Neural cell (in vitro differentiated cells): Measurements from ENCODE around the gene RBM33. TPM values are rescaled to one million over a fixed set of nuclear protein-coding genes. Genes with fewer than 3 reads are reported as not detected.

ENCODE experiments used
- H2AFZ ChIP-seq: fragments of 200-600, 300-800 bp; sonication (generic), shearing (Covaris generic); 2 replicates; pipeline ENCODE4 v1.6.0; 2014; ENCODE audit warnings: low read depth, mild to moderate bottlenecking, antibody characterized with exemption, low read length, moderate library complexity
- H3F3A ChIP-seq: fragments of 200-600 bp; shearing (Covaris generic); 2 replicates; pipeline ENCODE4 v1.6.1; 2016; ENCODE audit warnings: mild to moderate bottlenecking, moderate library complexity, mixed read lengths, antibody characterized with exemption, low read length; ENCODE audit not compliant: insufficient read depth, poor library complexity, severe bottlenecking
- H3K27ac ChIP-seq: fragments of 200-600, 300-800 bp; sonication (generic), shearing (Covaris generic); 2 replicates; pipeline ENCODE4 v1.5.1; 2014; ENCODE audit warnings: mild to moderate bottlenecking, low read length, moderate library complexity
- H3K27me3 ChIP-seq: fragments of 300-800, 200-600 bp; sonication (generic), shearing (Covaris generic); 2 replicates; pipeline ENCODE4 v1.6.0; 2014; ENCODE audit warnings: mild to moderate bottlenecking, low read depth, low read length, moderate library complexity; ENCODE audit not compliant: insufficient read depth
- H3K36me3 ChIP-seq: fragments of 300-800, 200-600 bp; sonication (generic), shearing (Covaris generic); 2 replicates; pipeline ENCODE4 v1.5.1; 2014; ENCODE audit warnings: mild to moderate bottlenecking, antibody characterized with exemption, low read length, moderate library complexity; ENCODE audit not compliant: insufficient read depth
- H3K4me2 ChIP-seq: fragments of 300-800, 200-600 bp; sonication (generic), shearing (Covaris generic); 2 replicates; pipeline ENCODE4 v1.6.0; 2014; ENCODE audit warnings: mild to moderate bottlenecking, low read length
- H3K4me3 ChIP-seq: fragments of 300-800, 200-600 bp; sonication (generic), shearing (Covaris generic); 2 replicates; pipeline ENCODE4 v1.5.1; 2014; ENCODE audit warnings: mild to moderate bottlenecking, low read length, moderate library complexity
- H3K79me2 ChIP-seq: fragments of 200-600 bp; shearing (Covaris generic); replicated peaks from 2 replicates; pipeline ENCODE4 v1.6.0; 2014; ENCODE audit warnings: mild to moderate bottlenecking, low read length, moderate library complexity; ENCODE audit not compliant: insufficient read depth
- H3K9ac ChIP-seq: fragments of 300-800, 200-600 bp; sonication (generic), shearing (Covaris generic); 2 replicates; pipeline ENCODE4 v1.6.1; 2016; ENCODE audit warnings: mild to moderate bottlenecking, low read length, mixed read lengths
- H3K9me2 ChIP-seq: fragments of 200-600 bp; shearing (Covaris generic); 2 replicates; pipeline ENCODE4 v1.6.1; 2016; ENCODE audit warnings: mild to moderate bottlenecking, low read length, mixed read lengths; ENCODE audit not compliant: insufficient read depth
- H3K9me3 ChIP-seq: fragments of 200-600, 300-800 bp; sonication (generic), shearing (Covaris generic); 2 replicates; pipeline ENCODE4 v1.6.1; 2016; ENCODE audit warnings: mild to moderate bottlenecking, mixed run types, low read length, moderate library complexity, mixed read lengths
- H4K20me1 ChIP-seq: fragments of 200-600 bp; shearing (Covaris generic); 2 replicates; pipeline ENCODE4 v1.6.1; 2016; ENCODE audit warnings: mild to moderate bottlenecking, mixed run types; ENCODE audit not compliant: insufficient read depth
- EP300 ChIP-seq: fragments of 450-650 bp; conservative IDR thresholded peaks from 2 replicates; pipeline ENCODE4 v1.6.1; 2014; ENCODE audit warnings: antibody characterized with exemption, mild to moderate bottlenecking, moderate library complexity; ENCODE audit not compliant: poor library complexity, severe bottlenecking
- EZH2 ChIP-seq: fragments of 200-600, 300-800 bp; shearing (Covaris generic), sonication (generic); IDR thresholded peaks from 2 replicates; pipeline ENCODE4 v1.6.1; 2014; ENCODE audit warnings: antibody characterized with exemption, low read length, borderline replicate concordance, mild to moderate bottlenecking; ENCODE audit not compliant: insufficient read depth, poor library complexity, severe bottlenecking
- MXI1 ChIP-seq: fragments of 450-650 bp; conservative IDR thresholded peaks from 2 replicates; pipeline ENCODE4 v1.6.1; 2014; ENCODE audit warnings: antibody characterized with exemption, mild to moderate bottlenecking; ENCODE audit not compliant: poor library complexity, severe bottlenecking
- POLR2AphosphoS5 ChIP-seq: IDR thresholded peaks from 2 replicates; pipeline ENCODE4 v1.6.1; 2012
- RAD21 ChIP-seq: fragments of 450-650 bp; conservative IDR thresholded peaks from 2 replicates; pipeline ENCODE4 v1.6.1; 2014; ENCODE audit warnings: antibody characterized with exemption, mild to moderate bottlenecking, moderate library complexity
- REST ChIP-seq: IDR thresholded peaks from 2 replicates; pipeline ENCODE4 v1.6.1; 2012; ENCODE audit warnings: borderline replicate concordance
- SMC3 ChIP-seq: fragments of 450-650 bp; conservative IDR thresholded peaks from 2 replicates; pipeline ENCODE4 v1.6.1; 2014; ENCODE audit warnings: antibody characterized with exemption, mild to moderate bottlenecking, moderate library complexity; ENCODE audit not compliant: poor library complexity
- TAF1 ChIP-seq: IDR thresholded peaks from 2 replicates; pipeline ENCODE4 v1.6.1; 2012; ENCODE audit warnings: low read depth
- polyA plus RNA-seq: library from polyadenylated mRNA; depleted of rRNA; stranded (reverse); fragments of >200 nt; gene quantifications from 2 replicates; pipeline ENCODE4 v1.2.3, GENCODE V29; 2014
- TF ChIP-seq, protein P1 (sequence below): fragments of 450-650 bp; IDR thresholded peaks from 2 replicates; pipeline ENCODE4 v1.5.1; 2014; ENCODE audit warnings: antibody characterized with exemption, mild to moderate bottlenecking, moderate library complexity; ENCODE audit not compliant: poor library complexity, severe bottlenecking

Gene RBM33
- polyA plus RNA-seq, 1 donor from 2014 or later: 53.2 TPM

DNA sequence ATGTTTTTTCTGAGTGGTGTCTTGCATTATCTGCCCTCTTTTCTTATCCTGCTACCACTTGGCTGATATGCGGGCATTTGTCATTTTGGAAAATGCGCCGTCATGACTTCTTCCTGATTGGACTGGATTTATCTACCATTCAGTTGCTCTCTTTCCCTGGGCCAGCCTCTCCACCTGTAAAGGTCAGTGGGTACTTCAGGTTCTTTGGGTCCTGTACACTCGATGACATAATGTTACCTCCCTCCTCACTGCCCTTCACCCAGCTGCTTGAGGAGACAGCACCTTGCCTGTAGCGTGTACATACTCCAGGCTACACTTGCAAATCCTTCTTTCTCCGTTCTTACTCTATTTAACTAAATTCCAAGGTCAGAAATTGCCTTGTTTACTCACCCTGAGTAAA lies 83.7 kb downstream of the RBM33 start:
- Histone ChIP-seq H3K9me3 (no peaks in the 10 kb centered on the region), H3K4me3 (no peak overlapping the region), H4K20me1 (no peaks in the 10 kb centered on the region), H3K27ac (no peak overlapping the region), H3K4me2 (no peak overlapping the region), H3K79me2 (peaks cover 26% of the 10 kb centered on the region), H3K9me2 (no peaks in the 10 kb centered on the region), H3K27me3 (no peaks in the 10 kb centered on the region), H3F3A (no peaks in the 10 kb centered on the region), H3K9ac (no peak overlapping the region), H3K36me3 (no peaks in the 10 kb centered on the region), H2AFZ (no peak overlapping the region)
- no peak for TF ChIP-seq TAF1
- TF ChIP-seq RAD21: no peak
- no peak for TF ChIP-seq POLR2AphosphoS5
- TF ChIP-seq EZH2: no peak
- TF ChIP-seq EP300: no peak
- TF ChIP-seq, protein P1, sequence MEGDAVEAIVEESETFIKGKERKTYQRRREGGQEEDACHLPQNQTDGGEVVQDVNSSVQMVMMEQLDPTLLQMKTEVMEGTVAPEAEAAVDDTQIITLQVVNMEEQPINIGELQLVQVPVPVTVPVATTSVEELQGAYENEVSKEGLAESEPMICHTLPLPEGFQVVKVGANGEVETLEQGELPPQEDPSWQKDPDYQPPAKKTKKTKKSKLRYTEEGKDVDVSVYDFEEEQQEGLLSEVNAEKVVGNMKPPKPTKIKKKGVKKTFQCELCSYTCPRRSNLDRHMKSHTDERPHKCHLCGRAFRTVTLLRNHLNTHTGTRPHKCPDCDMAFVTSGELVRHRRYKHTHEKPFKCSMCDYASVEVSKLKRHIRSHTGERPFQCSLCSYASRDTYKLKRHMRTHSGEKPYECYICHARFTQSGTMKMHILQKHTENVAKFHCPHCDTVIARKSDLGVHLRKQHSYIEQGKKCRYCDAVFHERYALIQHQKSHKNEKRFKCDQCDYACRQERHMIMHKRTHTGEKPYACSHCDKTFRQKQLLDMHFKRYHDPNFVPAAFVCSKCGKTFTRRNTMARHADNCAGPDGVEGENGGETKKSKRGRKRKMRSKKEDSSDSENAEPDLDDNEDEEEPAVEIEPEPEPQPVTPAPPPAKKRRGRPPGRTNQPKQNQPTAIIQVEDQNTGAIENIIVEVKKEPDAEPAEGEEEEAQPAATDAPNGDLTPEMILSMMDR: no peak
- no peak for TF ChIP-seq MXI1
- no peak for TF ChIP-seq REST
- no peak for TF ChIP-seq SMC3

- no peak overlapping the region for H3K9ac ChIP-seq
- no peaks in the 10 kb centered on the region for H4K20me1 ChIP-seq
- no peaks in the 10 kb centered on the region for H3K27me3 ChIP-seq
- H3K9me3 ChIP-seq: no peaks in the 10 kb centered on the region
- H3K79me2 ChIP-seq: peaks cover 25% of the 10 kb centered on the region
- H3K4me2 ChIP-seq: no peak overlapping the region
- no peak overlapping the region for H3K27ac ChIP-seq
- H3K9me2 ChIP-seq: no peaks in the 10 kb centered on the region
- no peaks in the 10 kb centered on the region for H3K36me3 ChIP-seq
- H3K4me3 ChIP-seq: no peak overlapping the region
- TF ChIP-seq EZH2 (no peak), EP300 (no peak), SMC3 (no peak), RAD21 (no peak), REST (no peak), MXI1 (no peak), POLR2AphosphoS5 (no peak), TAF1 (no peak)
- TF ChIP-seq, protein P1: no peak
- H3F3A ChIP-seq: no peaks in the 10 kb centered on the region
- no peak overlapping the region for H2AFZ ChIP-seq
Observed at GRCh38 chr7:155729847-155730246, 85.4 kb downstream of the RBM33 start.
